Right lobe of liver (tissue), 4 donors: ENCODE data around the gene TNFSF4.

Source experiments
- POLR2A ChIP-seq: fragments of 450-650 bp; IDR thresholded peaks from one replicate; pipeline ENCODE4 v1.6.1; 2017; ENCODE audit warnings: antibody characterized with exemption, mild to moderate bottlenecking
- TF ChIP-seq, protein P1 (sequence below), 4 donors: fragments of 200-600 bp in 3 of 4; fragments of 450-650 bp in 1 of 4; IDR thresholded peaks; one replicate each; pipeline versions ENCODE4 v1.5.1 to v1.8.0; 2016 to 2022; ENCODE audit warnings: antibody characterized with exemption in 4 of 4, mild to moderate bottlenecking in 2 of 4
- donor health status: DM: no; HTN: no; CAD: no.
- donor health status: DM: no; HTN: no; CAD: no.
- donor health status: DM: no; HTN: yes; CAD: no.

GRCh38 chr1:173210716-173211231 is 3.6 kb upstream of the TNFSF4 start:
- TF ChIP-seq, protein P1, sequence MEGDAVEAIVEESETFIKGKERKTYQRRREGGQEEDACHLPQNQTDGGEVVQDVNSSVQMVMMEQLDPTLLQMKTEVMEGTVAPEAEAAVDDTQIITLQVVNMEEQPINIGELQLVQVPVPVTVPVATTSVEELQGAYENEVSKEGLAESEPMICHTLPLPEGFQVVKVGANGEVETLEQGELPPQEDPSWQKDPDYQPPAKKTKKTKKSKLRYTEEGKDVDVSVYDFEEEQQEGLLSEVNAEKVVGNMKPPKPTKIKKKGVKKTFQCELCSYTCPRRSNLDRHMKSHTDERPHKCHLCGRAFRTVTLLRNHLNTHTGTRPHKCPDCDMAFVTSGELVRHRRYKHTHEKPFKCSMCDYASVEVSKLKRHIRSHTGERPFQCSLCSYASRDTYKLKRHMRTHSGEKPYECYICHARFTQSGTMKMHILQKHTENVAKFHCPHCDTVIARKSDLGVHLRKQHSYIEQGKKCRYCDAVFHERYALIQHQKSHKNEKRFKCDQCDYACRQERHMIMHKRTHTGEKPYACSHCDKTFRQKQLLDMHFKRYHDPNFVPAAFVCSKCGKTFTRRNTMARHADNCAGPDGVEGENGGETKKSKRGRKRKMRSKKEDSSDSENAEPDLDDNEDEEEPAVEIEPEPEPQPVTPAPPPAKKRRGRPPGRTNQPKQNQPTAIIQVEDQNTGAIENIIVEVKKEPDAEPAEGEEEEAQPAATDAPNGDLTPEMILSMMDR (IDR thresholded peaks at IDR 0.05): no peak
- TF ChIP-seq POLR2A: no peak
